BLaER1 (cell line): ENCODE data around the gene COX6A2.

Source experiments
- H3K27ac ChIP-seq: shearing (Covaris generic); formaldehyde crosslinking; 2 replicates; pipeline ENCODE4 v1.8.1; 2022
- H3K27me3 ChIP-seq: shearing (Covaris generic); formaldehyde crosslinking; 2 replicates; pipeline ENCODE4 v1.8.1; 2022
- H3K36me3 ChIP-seq: shearing (Covaris generic); formaldehyde crosslinking; 2 replicates; pipeline ENCODE4 v1.8.1; 2022
- H3K4me1 ChIP-seq: shearing (Covaris generic); formaldehyde crosslinking; 2 replicates; pipeline ENCODE4 v1.8.1; 2022
- H3K4me2 ChIP-seq: shearing (Covaris generic); formaldehyde crosslinking; 2 replicates; pipeline ENCODE4 v1.8.1; 2022
- H3K4me3 ChIP-seq: shearing (Covaris generic); formaldehyde crosslinking; 2 replicates; pipeline ENCODE4 v1.8.1; 2022
- H3K9ac ChIP-seq: shearing (Covaris generic); formaldehyde crosslinking; 2 replicates; pipeline ENCODE4 v1.8.1; 2022
- H3K9me3 ChIP-seq: shearing (Covaris generic); formaldehyde crosslinking; 2 replicates; pipeline ENCODE4 v1.8.1; 2022
- H4K20me1 ChIP-seq: shearing (Covaris generic); formaldehyde crosslinking; 2 replicates; pipeline ENCODE4 v1.8.1; 2022
- Cebpa-rat ChIP-seq: shearing (Covaris generic); IDR thresholded peaks from 2 replicates; pipeline ENCODE4 v1.8.1; 2022

COX6A2 gene

GRCh38 chr16:31411024-31411844 is 16.9 kb downstream of the COX6A2 start:
- Histone ChIP-seq H3K27ac (no peak overlapping the region), H3K9me3 (no peaks in the 10 kb centered on the region), H3K4me1 (no peaks in the 10 kb centered on the region), H3K36me3 (no peaks in the 10 kb centered on the region), H4K20me1 (no peaks in the 10 kb centered on the region), H3K4me2 (no peak overlapping the region), H3K4me3 (no peak overlapping the region), H3K9ac (no peak overlapping the region), H3K27me3 (no peaks in the 10 kb centered on the region)
- no peak for TF ChIP-seq Cebpa-rat

DNA sequence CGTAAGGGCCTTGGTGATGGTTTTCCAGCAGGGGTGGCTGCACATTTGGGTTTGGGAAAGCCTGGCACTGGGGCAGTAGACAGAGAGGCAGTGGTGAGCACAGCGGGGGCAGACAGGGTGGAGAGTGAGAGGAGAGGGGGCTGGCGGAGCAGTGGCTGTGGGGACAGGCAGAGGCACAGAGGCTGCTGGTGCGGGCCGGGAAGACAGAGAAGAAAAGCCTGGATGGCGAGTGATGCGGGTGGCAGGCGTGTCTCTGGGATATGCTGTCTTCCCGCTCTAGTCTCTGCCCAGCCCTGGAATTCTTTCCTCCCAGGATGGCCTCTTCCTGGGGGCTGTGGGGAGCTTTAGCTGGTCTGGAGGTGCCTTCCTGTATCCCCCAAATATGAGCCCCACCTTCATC is 18.1 kb downstream of the COX6A2 start:
- no peaks in the 10 kb centered on the region for H3K4me1 ChIP-seq
- H3K36me3 ChIP-seq, result no peaks in the 10 kb centered on the region
- no peaks in the 10 kb centered on the region for H3K27me3 ChIP-seq
- H3K9me3 ChIP-seq, result no peaks in the 10 kb centered on the region
- H4K20me1 ChIP-seq, result no peaks in the 10 kb centered on the region
- no peak overlapping the region for H3K27ac ChIP-seq
- H3K4me2 ChIP-seq, result no peak overlapping the region
- TF ChIP-seq Cebpa-rat, result no peak
- H3K4me3 ChIP-seq, result no peak overlapping the region
- H3K9ac ChIP-seq, result no peak overlapping the region

DNA sequence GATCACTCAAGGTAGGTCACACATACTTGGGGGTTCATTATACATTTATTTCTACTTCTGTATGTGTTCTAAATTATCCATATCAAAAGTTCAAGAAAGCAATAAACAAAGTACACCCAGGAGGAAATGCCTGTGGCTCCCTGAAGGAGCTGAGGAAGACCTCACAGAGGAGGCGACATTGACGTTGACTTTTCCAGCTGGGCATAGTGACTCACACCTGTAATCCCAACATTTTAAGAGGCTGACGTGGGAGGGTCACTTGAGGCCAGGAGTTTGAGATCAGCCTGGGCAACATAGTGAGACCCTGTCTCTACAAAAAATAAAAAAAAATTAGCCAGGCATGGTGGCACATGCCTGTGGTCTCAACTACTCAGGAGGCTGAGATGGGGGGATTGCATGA is 18.7 kb downstream of the COX6A2 start:
- H3K9ac ChIP-seq, result no peak overlapping the region
- no peak overlapping the region for H3K27ac ChIP-seq
- H3K4me3 ChIP-seq, result no peak overlapping the region
- no peak overlapping the region for H3K4me2 ChIP-seq
- H4K20me1 ChIP-seq, result no peaks in the 10 kb centered on the region
- TF ChIP-seq Cebpa-rat, result no peak
- peaks cover 2% of the 10 kb centered on the region for H3K4me1 ChIP-seq
- H3K9me3 ChIP-seq, result no peaks in the 10 kb centered on the region
- no peaks in the 10 kb centered on the region for H3K36me3 ChIP-seq
- H3K27me3 ChIP-seq, result no peaks in the 10 kb centered on the region

DNA sequence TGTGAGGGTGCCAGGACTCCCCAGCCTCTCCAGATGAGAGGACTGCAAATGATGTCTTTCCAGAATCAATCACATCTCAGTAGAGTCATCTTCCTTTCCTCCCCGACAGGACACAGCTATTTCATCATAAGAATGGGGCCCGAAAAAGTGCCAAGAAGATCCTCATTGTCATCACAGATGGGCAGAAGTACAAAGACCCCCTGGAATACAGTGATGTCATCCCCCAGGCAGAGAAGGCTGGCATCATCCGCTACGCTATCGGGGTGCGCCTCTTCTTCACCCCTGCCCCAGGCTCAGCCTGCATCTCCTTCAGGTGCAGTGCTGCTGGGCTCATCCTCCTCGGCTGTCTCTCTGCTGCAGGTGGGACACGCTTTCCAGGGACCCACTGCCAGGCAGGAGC is 20.8 kb downstream of the COX6A2 start:
- no peak overlapping the region for H3K4me2 ChIP-seq
- TF ChIP-seq Cebpa-rat, result no peak

GRCh38 chr16:31404353-31405064 is 23.7 kb downstream of the COX6A2 start:
- H4K20me1 ChIP-seq, result no peaks in the 10 kb centered on the region
- no peak overlapping the region for H3K4me3 ChIP-seq
- H3K9me3 ChIP-seq, result peaks cover under 1% of the 10 kb centered on the region
- H3K27ac ChIP-seq, result no peak overlapping the region
- no peak overlapping the region for H3K9ac ChIP-seq
- H3K4me1 ChIP-seq, result peaks cover 35% of the 10 kb centered on the region
- TF ChIP-seq Cebpa-rat, result no peak
- H3K36me3 ChIP-seq, result no peaks in the 10 kb centered on the region
- peak overlapping the region; percentile 63 for H3K4me2 ChIP-seq
- H3K27me3 ChIP-seq, result no peaks in the 10 kb centered on the region

More for the DNA sequence above, 20.8 kb downstream of the COX6A2 start:
- Histone ChIP-seq H3K27ac (no peak overlapping the region), H3K4me3 (no peak overlapping the region), H4K20me1 (no peaks in the 10 kb centered on the region), H3K9ac (no peak overlapping the region), H3K27me3 (no peaks in the 10 kb centered on the region), H3K4me1 (peaks cover 11% of the 10 kb centered on the region), H3K9me3 (no peaks in the 10 kb centered on the region), H3K36me3 (no peaks in the 10 kb centered on the region)

GRCh38 chr16:31403590-31404352 is 24.4 kb downstream of the COX6A2 start:
- no peak for TF ChIP-seq Cebpa-rat
- Histone ChIP-seq H3K4me2 (peak overlapping the region; percentile 63), H3K27ac (no peak overlapping the region), H3K4me1 (peaks cover 42% of the 10 kb centered on the region), H3K9ac (no peak overlapping the region), H3K4me3 (no peak overlapping the region), H3K27me3 (no peaks in the 10 kb centered on the region), H4K20me1 (no peaks in the 10 kb centered on the region), H3K36me3 (no peaks in the 10 kb centered on the region), H3K9me3 (peaks cover 8% of the 10 kb centered on the region)

- Histone ChIP-seq H3K9ac (no peak overlapping the region), H3K4me3 (no peak overlapping the region), H3K27ac (no peak overlapping the region), H3K4me1 (peaks cover 53% of the 10 kb centered on the region), H3K36me3 (no peaks in the 10 kb centered on the region), H4K20me1 (no peaks in the 10 kb centered on the region), H3K4me2 (0 out of 2 replicates have a peak overlapping the region, but pooled peaks have one; percentile 5), H3K27me3 (no peaks in the 10 kb centered on the region), H3K9me3 (peaks cover 13% of the 10 kb centered on the region)
- TF ChIP-seq Cebpa-rat, result no peak
Measured at GRCh38 chr16:31402687-31403086, 25.5 kb downstream of the COX6A2 start.

DNA sequence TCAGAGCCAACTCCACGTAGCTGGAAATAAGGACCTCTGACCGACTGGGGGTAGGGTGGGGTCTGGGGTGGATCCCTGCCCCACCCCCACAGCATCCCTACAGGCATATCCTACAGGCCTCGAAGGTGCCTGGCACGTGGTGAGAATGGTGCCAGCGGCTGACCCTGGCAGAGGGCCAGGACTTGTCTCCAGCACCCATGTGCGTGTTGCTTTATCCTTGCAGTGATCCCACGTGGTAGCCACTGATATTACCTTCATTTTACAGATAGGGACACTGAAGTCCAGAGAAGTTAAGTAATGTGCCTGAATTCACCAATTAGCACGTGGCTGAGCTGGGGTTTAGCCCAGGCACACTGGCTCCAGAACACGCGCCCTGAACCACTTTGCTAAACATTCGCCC is 26.7 kb downstream of the COX6A2 start:
- peaks cover 13% of the 10 kb centered on the region for H3K9me3 ChIP-seq
- no peak overlapping the region for H3K9ac ChIP-seq
- no peaks in the 10 kb centered on the region for H4K20me1 ChIP-seq
- TF ChIP-seq Cebpa-rat, result no peak
- no peaks in the 10 kb centered on the region for H3K27me3 ChIP-seq
- H3K4me2 ChIP-seq, result peak overlapping the region; percentile 69
- peaks cover 54% of the 10 kb centered on the region for H3K4me1 ChIP-seq
- no peak overlapping the region for H3K4me3 ChIP-seq
- no peaks in the 10 kb centered on the region for H3K36me3 ChIP-seq
- no peak overlapping the region for H3K27ac ChIP-seq

DNA sequence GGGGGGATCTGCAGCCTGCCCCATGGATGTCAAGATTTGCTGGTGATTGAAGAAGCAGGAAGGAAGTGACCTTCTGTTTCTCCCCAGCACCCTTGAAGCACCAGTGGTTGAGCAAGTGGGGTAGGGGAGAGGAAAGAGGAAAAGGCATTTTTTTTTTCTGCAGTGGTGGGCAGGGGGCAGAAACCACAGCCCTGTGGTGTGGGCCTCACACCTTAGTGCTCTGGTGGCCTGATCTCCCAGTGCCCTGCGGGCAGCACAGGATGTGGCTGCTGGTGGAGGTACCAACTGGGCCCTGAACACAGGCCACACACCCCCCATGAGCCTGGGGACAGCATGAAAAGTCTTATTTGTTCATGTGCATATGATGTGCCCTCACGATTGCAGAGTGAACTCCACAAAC is 28.0 kb downstream of the COX6A2 start:
- 0 out of 2 replicates have a peak overlapping the region, but pooled peaks have one; percentile 13 for H3K27ac ChIP-seq
- H3K4me2 ChIP-seq, result peak overlapping the region; percentile 69

GRCh38 chr16:31397701-31398100 is 30.5 kb downstream of the COX6A2 start:
- H3K9ac ChIP-seq, result no peak overlapping the region
- no peak for TF ChIP-seq Cebpa-rat

More for the DNA sequence above, 28.0 kb downstream of the COX6A2 start:
- Histone ChIP-seq H3K4me3 (no peak overlapping the region), H3K36me3 (no peaks in the 10 kb centered on the region), H3K27me3 (no peaks in the 10 kb centered on the region), H3K4me1 (peaks cover 67% of the 10 kb centered on the region), H4K20me1 (no peaks in the 10 kb centered on the region), H3K9me3 (peaks cover 13% of the 10 kb centered on the region), H3K9ac (no peak overlapping the region)
- TF ChIP-seq Cebpa-rat, result peak; percentile 55; the same call in 1 of the 2 replicates

More at GRCh38 chr16:31397701-31398100, 30.5 kb downstream of the COX6A2 start:
- peaks cover 74% of the 10 kb centered on the region for H3K4me1 ChIP-seq
- H3K9me3 ChIP-seq, result peaks cover 13% of the 10 kb centered on the region
- no peaks in the 10 kb centered on the region for H3K36me3 ChIP-seq
- H4K20me1 ChIP-seq, result no peaks in the 10 kb centered on the region
- no peak overlapping the region for H3K4me3 ChIP-seq
- H3K27ac ChIP-seq, result no peak overlapping the region
- H3K27me3 ChIP-seq, result no peaks in the 10 kb centered on the region
- H3K4me2 ChIP-seq, result 0 out of 2 replicates have a peak overlapping the region, but pooled peaks have one; percentile 14
